ENCODE measurements around the gene SYNJ2BP. TPM values are rescaled to one million over a fixed set of nuclear protein-coding genes. Genes with fewer than 3 reads are reported as not detected.

SYNJ2BP gene
- total RNA-seq (ENCODE audit: low replicate concordance), result 20.1 and 25.9 TPM in 2 replicates

- no peaks in the 10 kb centered on the region for H3K27me3 ChIP-seq
- no peak within 1 kb of the TSS for H3K27ac ChIP-seq
- H3K36me3 ChIP-seq, result no peaks in the 10 kb centered on the region
- H3K4me1 Mint-ChIP-seq, result peaks cover 6% of the 10 kb centered on the region
- H3K36me3 Mint-ChIP-seq, result no peaks in the 10 kb centered on the region
- H3K4me3 Mint-ChIP-seq, result peak within 1 kb of the TSS; percentile 99
- peak within 1 kb of the TSS; percentile 84 for H3K4me3 ChIP-seq
- H3K27ac Mint-ChIP-seq, result peak within 1 kb of the TSS; percentile 74
- peak within 1 kb of the TSS; percentile 27 for H3K9ac ChIP-seq
- H3K9me3 Mint-ChIP-seq, result no peaks in the 10 kb centered on the region
- peak; percentile 62 for DNase-seq (ENCODE audit: low spot score)
- H3K9me3 ChIP-seq (ENCODE audit: low read depth), result no peaks in the 10 kb centered on the region
- peaks cover 8% of the 10 kb centered on the region for H3K4me1 ChIP-seq
- no peaks in the 10 kb centered on the region for H3F3A ChIP-seq (ENCODE audit: low read depth)
- H3K79me2 ChIP-seq (ENCODE audit: low read depth), result peaks cover 46% of the 10 kb centered on the region
- TF ChIP-seq EZH2phosphoT487 (IDR thresholded peaks at IDR 0.05), result no peak
- TF ChIP-seq EZH2 (IDR thresholded peaks at IDR 0.05), result no peak
- TF ChIP-seq CTCF (IDR thresholded peaks at IDR 0.05), result no peak
- H3K4me2 ChIP-seq, result peak within 1 kb of the TSS; percentile 90
- peak within 1 kb of the TSS; percentile 96 for H2AFZ ChIP-seq (replicated peaks)
- H3K27me3 Mint-ChIP-seq (ENCODE audit: insufficient read depth, low read depth), result peaks cover 2% of the 10 kb centered on the region
- H4K20me1 ChIP-seq (ENCODE audit: low read depth), result peaks cover 5% of the 10 kb centered on the region
Measured at GRCh38 chr14:70416725-70417349, at the start of gene SYNJ2BP. TSS of gene SYNJ2BP (minus strand) at chr14:70417090. CDS start at chr14:70416963, 127 bp downstream.

GRCh38 chr14:70454731-70455130, 37.8 kb upstream of the SYNJ2BP start:
- no peak for DNase-seq (ENCODE audit: low spot score)
- Histone ChIP-seq H4K20me1 (ENCODE audit: low read depth) (no peaks in the 10 kb centered on the region), H3K4me1 (no peaks in the 10 kb centered on the region), H3K79me2 (ENCODE audit: low read depth) (no peaks in the 10 kb centered on the region), H2AFZ (replicated peaks) (no peak overlapping the region), H3K27me3 (no peaks in the 10 kb centered on the region), H3K9me3 (ENCODE audit: low read depth) (no peaks in the 10 kb centered on the region), H3K36me3 (no peaks in the 10 kb centered on the region), H3K4me2 (no peak overlapping the region), H3K9ac (no peak overlapping the region), H3K27ac (no peak overlapping the region), H3K4me3 (no peak overlapping the region), H3F3A (ENCODE audit: low read depth) (no peaks in the 10 kb centered on the region)
- H3K9me3 Mint-ChIP-seq, result no peaks in the 10 kb centered on the region
- no peaks in the 10 kb centered on the region for H3K36me3 Mint-ChIP-seq
- H3K4me3 Mint-ChIP-seq, result no peak overlapping the region
- H3K27me3 Mint-ChIP-seq (ENCODE audit: insufficient read depth, low read depth), result no peaks in the 10 kb centered on the region
- H3K4me1 Mint-ChIP-seq, result peaks cover 9% of the 10 kb centered on the region
- no peak overlapping the region for H3K27ac Mint-ChIP-seq
- no peak for TF ChIP-seq EZH2phosphoT487 (IDR thresholded peaks at IDR 0.05)
- no peak for TF ChIP-seq EZH2 (IDR thresholded peaks at IDR 0.05)
- TF ChIP-seq CTCF (IDR thresholded peaks at IDR 0.05), result no peak

GRCh38 chr14:70451874-70452273, 35.0 kb upstream of the SYNJ2BP start, which contains the start of gene ADAM21:
TSS of gene ADAM21 (plus strand) at chr14:70452174. CDS start at chr14:70457500, 5,326 bp downstream.
- Histone ChIP-seq H3F3A (ENCODE audit: low read depth) (no peaks in the 10 kb centered on the region), H3K9me3 (ENCODE audit: low read depth) (no peaks in the 10 kb centered on the region), H3K4me3 (no peak within 1 kb of the TSS), H3K27me3 (no peaks in the 10 kb centered on the region), H3K79me2 (ENCODE audit: low read depth) (no peaks in the 10 kb centered on the region), H3K4me2 (no peak within 1 kb of the TSS), H3K4me1 (no peaks in the 10 kb centered on the region), H3K9ac (no peak within 1 kb of the TSS), H2AFZ (replicated peaks) (no peak within 1 kb of the TSS), H3K27ac (no peak within 1 kb of the TSS), H3K36me3 (no peaks in the 10 kb centered on the region), H4K20me1 (ENCODE audit: low read depth) (no peaks in the 10 kb centered on the region)
- H3K36me3 Mint-ChIP-seq, result no peaks in the 10 kb centered on the region
- H3K27ac Mint-ChIP-seq, result no peak within 1 kb of the TSS
- no peak for TF ChIP-seq CTCF (IDR thresholded peaks at IDR 0.05)
- TF ChIP-seq EZH2 (IDR thresholded peaks at IDR 0.05), result no peak
- TF ChIP-seq EZH2phosphoT487 (IDR thresholded peaks at IDR 0.05), result no peak
- peaks cover 5% of the 10 kb centered on the region for H3K4me1 Mint-ChIP-seq
- H3K27me3 Mint-ChIP-seq (ENCODE audit: insufficient read depth, low read depth), result peaks cover 2% of the 10 kb centered on the region
- DNase-seq (ENCODE audit: low spot score), result no peak
- H3K9me3 Mint-ChIP-seq, result peaks cover 3% of the 10 kb centered on the region
- no peak within 1 kb of the TSS for H3K4me3 Mint-ChIP-seq
